Activated naive CD8-positive, alpha-beta T cell treated with anti-CD3 and anti-CD28 coated beads, Interleukin-2, amount 50 U/mL, for 16 hours (primary cell): ENCODE measurements around the gene RNF38.
"Not testable (repeated sequence)": the region's sequence is repeated elsewhere in the genome, so short reads cannot be mapped to it uniquely, and the experiment has no call there.

Experiments
- DNase-seq: peaks from one replicate; pipeline ENCODE4 v3.0.0-alpha.2; 2020; ENCODE audit warnings: low read depth, low spot score

Gene RNF38

GRCh38 chr9:36407122-36407723 lies 7.2 kb upstream of the RNF38 start:
- DNase-seq: peak; percentile 22

- no peak for DNase-seq
These were observed 2.5 kb upstream of the RNF38 start for GRCh38 chr9:36402536-36402935.

- DNase-seq: no peak
These were observed 1.9 kb upstream of the RNF38 start for GRCh38 chr9:36401897-36402480.

GRCh38 chr9:36401164-36401740 lies 1.2 kb upstream of the RNF38 start:
- no peak for DNase-seq

GRCh38 chr9:36400332-36401163 lies 479 bp upstream of the RNF38 start:
- peak; percentile 74 for DNase-seq

DNA sequence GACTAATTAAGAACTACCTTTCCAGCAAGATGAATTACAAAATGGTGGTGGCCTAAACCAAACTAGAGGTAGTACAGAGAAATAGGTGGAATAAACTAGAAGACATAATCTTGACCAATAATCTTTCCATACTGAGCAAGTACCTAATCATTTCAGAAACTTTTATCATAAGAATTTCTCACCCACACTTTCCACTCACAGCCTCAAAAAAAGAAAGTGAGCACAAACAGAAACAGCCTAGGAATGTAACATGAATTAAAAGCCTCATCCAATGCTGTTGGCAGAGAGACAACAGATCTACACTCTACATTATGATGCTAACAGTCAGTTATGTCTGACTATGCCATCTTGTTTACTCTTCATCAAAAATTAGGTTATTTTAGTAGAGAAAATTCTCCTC lies 1.3 kb downstream of the RNF38 start:
- no peak for DNase-seq

DNA sequence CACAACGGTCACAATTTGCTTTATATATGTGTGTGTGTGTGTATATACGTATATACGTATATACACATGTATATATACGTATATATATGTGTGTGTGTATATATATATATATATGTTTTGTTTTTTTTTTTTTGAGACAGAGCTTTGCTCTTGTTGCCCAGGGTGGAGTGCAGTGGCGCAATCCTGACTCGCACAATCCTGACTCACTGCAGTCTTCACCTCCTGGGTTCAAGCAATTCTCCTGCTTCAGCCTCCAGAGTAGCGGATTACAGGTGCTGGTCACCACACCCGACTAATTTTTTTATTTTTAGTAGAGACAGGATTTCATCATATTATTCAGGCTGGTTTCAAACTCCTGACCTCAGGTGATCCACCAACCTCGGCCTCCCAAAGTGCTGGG lies 3.1 kb downstream of the RNF38 start:
- DNase-seq: no peak

DNA sequence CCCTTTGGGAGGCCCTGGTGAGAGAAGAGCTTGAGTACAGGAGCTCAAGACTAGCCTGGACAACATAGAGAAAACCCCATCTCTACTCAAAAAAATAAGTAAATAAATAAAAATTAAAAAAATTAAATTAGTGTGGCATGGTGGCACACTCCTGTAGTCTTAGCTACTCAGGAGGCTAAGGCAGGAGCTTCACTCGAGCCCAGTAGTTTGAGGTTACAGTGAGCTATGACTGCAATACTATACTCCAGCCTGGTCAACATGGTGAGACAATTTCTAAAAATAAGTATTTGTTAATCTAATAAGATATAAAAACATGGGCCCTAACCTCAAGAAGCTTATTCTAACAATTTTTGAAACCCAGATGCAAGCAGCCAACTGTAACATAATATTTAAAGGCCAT lies 7.6 kb downstream of the RNF38 start:
- no peak for DNase-seq

DNA sequence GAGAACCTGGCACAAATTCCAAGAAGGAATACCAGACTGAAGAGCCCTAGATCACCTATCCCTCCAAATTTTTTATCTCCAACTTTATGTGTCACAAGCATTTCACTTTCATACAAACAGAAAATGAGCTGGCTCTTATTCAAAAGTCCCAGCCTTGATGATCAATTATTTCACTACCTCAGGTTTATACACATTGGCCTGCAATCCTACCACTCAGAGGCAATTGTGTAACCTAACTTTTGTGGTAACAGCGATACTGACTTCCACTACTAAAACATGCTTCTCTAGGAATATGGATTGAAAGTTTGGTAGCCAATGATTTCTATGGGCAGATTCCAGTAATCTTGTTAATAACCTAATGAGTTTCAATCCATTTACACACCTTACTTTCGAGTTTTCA lies 10.5 kb downstream of the RNF38 start:
- no peak for DNase-seq

DNA sequence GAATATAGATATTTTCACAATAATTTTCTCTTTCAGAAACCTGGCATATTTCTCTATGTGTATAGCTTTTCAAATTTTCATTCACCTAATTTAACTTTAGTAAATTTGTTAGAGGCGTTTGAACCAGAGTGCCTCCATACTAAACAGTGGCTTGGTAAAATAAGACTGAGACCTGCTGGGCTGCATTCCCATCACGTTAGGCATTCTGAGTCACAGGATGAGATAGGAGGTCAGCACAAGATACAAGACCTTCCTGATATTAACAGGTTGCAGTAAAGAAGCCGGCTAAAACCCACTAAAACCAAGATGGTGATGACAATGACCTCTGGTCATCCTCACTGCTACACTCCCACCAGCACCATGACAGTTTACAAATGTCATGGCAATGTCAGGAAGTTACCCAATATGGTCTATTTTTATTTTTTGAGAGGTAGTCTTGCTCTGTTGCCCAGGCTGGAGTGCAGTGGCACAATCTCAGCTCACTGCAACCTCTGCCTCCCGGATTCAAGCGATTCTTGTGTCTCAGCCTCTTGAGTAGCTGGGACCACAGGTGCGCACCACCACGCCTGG lies 13.6 kb downstream of the RNF38 start:
- not testable (repeated sequence) for DNase-seq

DNA sequence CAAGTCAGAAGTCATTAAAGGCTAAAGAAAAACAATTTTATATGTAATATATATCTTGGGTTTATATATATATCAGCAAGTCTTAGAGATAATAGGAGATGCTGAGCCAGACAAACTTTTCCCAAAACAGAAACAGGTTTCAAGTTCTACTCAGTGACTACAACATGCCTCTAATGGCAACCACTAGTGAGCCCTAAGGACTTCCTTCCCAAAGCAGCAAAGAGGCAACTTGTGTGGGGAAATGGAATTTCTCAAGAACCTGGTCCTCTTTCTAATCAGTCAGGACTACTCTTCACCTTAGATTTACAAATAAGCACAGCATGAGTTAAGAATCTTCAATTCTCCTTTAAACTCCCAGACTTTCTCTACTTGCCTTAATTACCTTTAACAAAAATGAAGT lies 17.6 kb downstream of the RNF38 start:
- no peak for DNase-seq

DNA sequence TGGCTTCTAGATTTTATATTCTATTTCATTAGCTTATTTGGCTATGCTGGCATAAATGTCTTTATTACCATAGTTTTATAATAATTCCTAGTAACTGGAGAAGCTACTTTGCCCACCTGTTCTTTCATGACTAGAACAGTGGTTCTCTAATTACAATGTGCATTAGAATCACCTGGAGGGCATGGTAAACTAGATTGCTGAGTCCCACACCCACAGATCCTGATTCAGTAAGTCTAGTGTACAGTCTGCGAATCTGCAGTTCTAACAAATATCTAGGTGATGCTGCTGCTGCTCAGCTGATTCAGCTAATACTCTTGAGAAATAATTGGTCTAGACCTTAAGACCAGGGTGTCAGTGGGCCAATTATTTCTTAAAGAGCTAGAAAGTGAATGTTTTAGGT lies 35.5 kb downstream of the RNF38 start:
- no peak for DNase-seq

- DNase-seq: no peak
These were observed 36.6 kb downstream of the RNF38 start for GRCh38 chr9:36363448-36363847.

DNA sequence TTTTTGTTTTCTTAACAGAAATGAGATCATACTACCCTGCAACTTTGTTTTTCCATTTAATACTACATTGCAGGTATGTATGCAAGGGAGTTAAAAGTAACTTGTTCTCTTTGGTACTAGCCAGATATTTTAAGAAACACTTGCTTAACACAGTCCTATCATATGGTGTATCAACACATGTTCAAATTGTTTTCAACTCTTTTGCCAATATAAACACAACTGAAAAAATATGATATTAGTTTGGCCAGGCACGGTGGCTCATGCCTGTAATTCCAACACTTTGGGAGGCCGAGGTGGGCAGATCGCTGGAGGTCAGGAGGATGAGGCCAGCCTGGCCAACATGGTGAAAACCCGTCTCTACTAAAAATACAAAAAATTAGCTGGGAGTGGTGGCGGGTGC lies 41.6 kb downstream of the RNF38 start:
- no peak for DNase-seq

DNA sequence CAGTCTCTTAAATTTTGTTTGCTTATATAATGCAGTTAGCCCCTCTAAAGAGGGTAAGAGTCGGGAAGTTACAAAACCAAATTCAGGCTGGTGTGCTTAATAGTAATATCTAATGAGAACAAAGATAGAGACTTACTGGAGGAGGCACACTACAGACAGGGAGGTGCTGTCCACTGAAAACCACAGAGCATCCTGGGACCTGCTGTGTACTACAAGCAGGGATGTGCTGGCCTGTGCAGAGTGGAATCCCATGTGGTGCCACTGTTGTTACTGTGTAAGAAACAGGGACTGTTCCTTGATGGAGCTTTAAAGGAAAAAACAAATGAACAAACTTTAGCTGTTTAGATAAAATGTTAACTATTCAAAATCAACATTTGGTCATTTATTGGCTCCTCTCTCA lies 42.4 kb downstream of the RNF38 start:
- no peak for DNase-seq

GRCh38 chr9:36346569-36346968 lies 53.5 kb downstream of the RNF38 start:
- DNase-seq: no peak

DNA sequence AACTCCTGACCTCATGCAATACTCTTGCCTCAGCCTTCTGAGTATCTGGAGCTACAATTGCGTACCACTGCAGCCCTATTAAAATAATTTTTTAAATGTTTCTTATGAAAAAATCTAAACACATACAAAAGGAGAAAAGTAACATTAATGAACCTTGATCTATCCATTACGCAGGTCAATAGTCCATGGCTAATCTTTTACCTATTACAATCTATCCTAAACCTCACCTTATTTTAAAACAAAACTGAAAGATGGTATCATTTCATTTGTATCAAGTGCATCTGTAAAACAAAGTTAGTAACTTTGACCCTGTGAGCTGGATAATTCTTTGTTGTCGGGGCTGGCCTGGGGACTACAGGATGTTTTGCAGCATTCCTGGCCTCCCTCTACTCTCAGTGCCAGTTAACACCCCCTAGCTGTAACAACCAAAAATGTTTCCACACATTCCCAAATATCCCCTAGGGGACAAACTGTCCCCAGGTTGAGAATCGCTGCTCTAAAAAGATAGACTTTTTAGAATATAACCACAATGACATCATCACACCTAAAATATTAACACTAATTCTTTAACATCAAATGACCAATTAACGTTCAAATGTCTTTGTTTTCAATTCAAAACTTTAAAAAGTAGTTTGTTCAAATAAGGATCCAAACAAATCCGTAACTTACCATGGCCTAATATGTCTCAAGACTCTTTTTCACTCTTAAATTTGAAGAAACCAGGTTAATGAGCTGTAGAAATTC lies 54.8 kb downstream of the RNF38 start:
- DNase-seq: no peak

- DNase-seq: no peak
These were observed 58.0 kb downstream of the RNF38 start for GRCh38 chr9:36341936-36342577.

- no peak for DNase-seq
These were observed 62.2 kb downstream of the RNF38 start for GRCh38 chr9:36337865-36338264.

DNA sequence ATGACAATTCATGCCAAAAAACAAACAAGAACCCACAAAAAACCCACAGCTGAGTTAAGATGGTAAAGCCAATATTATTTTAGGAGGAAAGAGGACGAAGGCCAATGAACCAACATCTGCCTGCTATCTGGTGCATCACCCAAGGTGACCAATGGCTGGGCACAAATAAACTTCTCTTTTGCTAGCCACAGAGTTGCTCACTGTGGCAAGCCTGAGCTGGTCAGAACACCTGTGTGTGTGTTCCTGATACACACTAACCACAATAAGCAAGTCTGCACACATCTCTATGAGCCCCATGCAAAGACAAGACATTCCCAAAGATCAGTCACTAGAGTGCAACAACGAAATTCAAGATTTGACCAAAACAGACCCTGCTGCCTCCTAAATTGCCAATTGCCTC lies 63.1 kb downstream of the RNF38 start:
- no peak for DNase-seq
